Adrenal gland (tissue), 12 donors: ENCODE measurements around the gene DNAH17. TPM values are rescaled to one million over a fixed set of nuclear protein-coding genes. Genes with fewer than 3 reads are reported as not detected.

Experiments
- DNase-seq, 7 donors: peaks; one replicate each; pipeline ENCODE4 v3.0.0-alpha.2; 2019 to 2020
- H3K27ac ChIP-seq, 5 donors: fragments of 200-600 bp; sonication (generic) in 4 of 5; 1 replicate in 3 of 5; 2 replicates in 2 of 5; pipeline versions ENCODE4 v1.5.1 to v1.8.0; 2016 to 2020; ENCODE audit warnings: mild to moderate bottlenecking in 1 of 5
- H3K27me3 ChIP-seq: fragments of 200-600 bp; 2 replicates; pipeline ENCODE4 v1.8.0; 2021
- H3K36me3 ChIP-seq, 2 donors: fragments of 200-600 bp; replicated peaks in 1 of 2; 1 replicate in 1 of 2; 2 replicates in 1 of 2; pipeline versions ENCODE4 v1.5.1 to v1.8.0; 2018 to 2022
- H3K4me1 ChIP-seq, 2 donors: fragments of 200-600 bp; replicated peaks in 1 of 2; 1 replicate in 1 of 2; 2 replicates in 1 of 2; pipeline versions ENCODE4 v1.5.1 to v1.8.0; 2018 to 2021
- H3K4me3 ChIP-seq, 4 donors: fragments of 200-600 bp; sonication (generic) in 3 of 4; one replicate each; pipeline ENCODE4 v1.5.1; 2016 to 2018
- H3K9me3 ChIP-seq, 3 donors: fragments of 200-600 bp; sonication (generic) in 1 of 3; replicated peaks in 1 of 3; 1 replicate in 2 of 3; 2 replicates in 1 of 3; pipeline versions ENCODE4 v1.5.1 to v1.8.0; 2016 to 2021
- CTCF ChIP-seq, 6 experiments: fragments of 450-650 bp in 4 of 6; fragments of 200-600 bp in 2 of 6; sonication (generic) in 1 of 6; IDR thresholded peaks; 1 replicate in 5 of 6; 2 replicates in 1 of 6; pipeline versions ENCODE4 v1.5.1 to v1.8.0; 2016 to 2021; ENCODE audit warnings: antibody characterized with exemption in 6 of 6, mild to moderate bottlenecking in 2 of 6, moderate library complexity in 1 of 6
- POLR2A ChIP-seq, 2 donors: fragments of 450-650 bp; IDR thresholded peaks; one replicate each; pipeline ENCODE4 v1.6.1; 2017; ENCODE audit warnings: antibody characterized with exemption in 2 of 2, mild to moderate bottlenecking in 2 of 2, moderate library complexity in 1 of 2
- WGBS, 4 donors: extraction: QIAGEN DNeasy Blood & Tissue Kit in 2 of 4; methylation state at CpG; one replicate each; pipeline versions ENCODE4 v1.1.5 to v1.1.7; 2013 to 2017; 5-methylcytosine and 5-hydroxymethylcytosine counted together
- intact Hi-C, 2 donors: fragments of 100-400 bp; cut with DNase I; formaldehyde crosslinking; loops; one replicate each; pipeline versions ENCODE4 v1.14.1 to v1.15.0; 2022 to 2023
- polyA plus RNA-seq, 3 donors: library from polyadenylated mRNA; stranded (reverse); fragments of 200-250 nt in 2 of 3; fragments of 350-450 nt in 1 of 3; fragmentation: Illumina TruSeq in 1 of 3; extraction: RNeasy Lipid Tissue Mini Kit (QIAGEN cat#74804) in 1 of 3; gene quantifications; one replicate each; pipeline ENCODE4 v1.2.3, GENCODE V29; 2013 to 2014
- total RNA-seq, 9 donors: library from RNA; depleted of rRNA in 4 of 9; stranded (reverse); fragments of >200 nt in 4 of 9; fragments of 120-200 nt in 1 of 9; fragmentation: NEBNext Ultra II Directional in 1 of 9; extraction: Animal tissue kit (Norgen Biotek cat#: 25700) in 1 of 9; gene quantifications; one replicate each; pipeline versions ENCODE4 v1.1.0 to v1.2.4, GENCODE V29; 2013 to 2023
- donor health status: healthy with polysubstance abuse.
- donor health status: Bipolar disorder and iron deficiency.
- donor health status: DM: yes; HTN: yes; CAD: no.
- donor health status: DM: no; HTN: no; CAD: no.
- donor health status: DM: no; HTN: no; CAD: no.
- donor health status: DM: yes; HTN: yes; CAD: no.

The DNAH17 gene
- total and polyA plus RNA-seq, 12 donors = 0.03 to 1.8 (median 0.22) TPM; not detected in 5

DNA sequence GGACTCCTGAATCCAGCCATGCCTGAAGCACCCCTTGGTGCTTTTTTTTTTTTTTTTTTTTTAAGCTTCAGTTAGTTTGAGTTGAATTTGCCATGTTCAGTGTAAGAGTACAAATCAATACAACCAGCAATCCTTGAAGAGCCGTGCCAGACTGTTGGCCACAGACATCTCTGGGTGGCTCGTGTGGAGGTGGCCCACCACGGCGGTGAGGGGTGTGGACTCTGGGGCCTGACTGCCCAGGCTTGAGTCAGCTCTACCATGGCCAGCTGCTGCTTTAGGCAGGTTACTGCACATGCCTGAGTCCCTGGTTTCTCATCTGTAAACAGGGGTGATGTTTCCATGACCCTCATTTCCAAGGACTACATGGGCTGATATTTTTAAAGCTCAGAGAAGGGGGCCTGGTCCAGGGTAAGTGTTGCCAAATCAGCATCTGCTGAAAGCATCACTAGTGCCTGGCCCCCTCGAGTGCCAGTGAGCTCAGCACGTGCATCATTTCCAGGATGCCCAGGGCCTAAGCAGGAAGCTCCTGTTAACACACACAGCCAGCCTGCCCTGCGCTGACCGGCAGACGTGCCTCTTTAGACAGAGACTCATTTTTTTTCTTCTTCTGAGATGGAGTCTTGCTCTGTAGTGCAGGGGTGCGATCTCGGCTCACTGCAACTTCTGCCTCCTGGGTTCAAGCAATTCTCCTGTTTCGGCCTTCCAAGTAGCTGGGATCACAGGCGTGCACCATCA lies 90.1 kb downstream of the DNAH17 start:
- intact Hi-C loops = no loop called here
- TF ChIP-seq CTCF (IDR thresholded peaks at IDR 0.05) (no peak), POLR2A (IDR thresholded peaks at IDR 0.05) (no peak)
- Histone ChIP-seq H3K9me3 (no peaks in the 10 kb centered on the region), H3K4me3 (no peak overlapping the region), H3K27me3 (no peaks in the 10 kb centered on the region), H3K36me3 (no peaks in the 10 kb centered on the region), H3K27ac (no peak overlapping the region), H3K4me1 (no peaks in the 10 kb centered on the region)
- 79 to 87% (median 82%) methylated on average over 12 to 13 of the region's 13 CpGs for WGBS, 4 donors
- DNase-seq = no peak

GRCh38 chr17:78486228-78486802 lies 90.9 kb downstream of the DNAH17 start:
- no peak for DNase-seq
- 79 to 97% (median 93%) methylated on average over 5 to 24 of the region's 24 CpGs for WGBS, 4 donors
- Histone ChIP-seq H3K9me3 (no peaks in the 10 kb centered on the region), H3K36me3 (no peaks in the 10 kb centered on the region), H3K4me1 (no peaks in the 10 kb centered on the region), H3K4me3 (no peak overlapping the region), H3K27ac (no peak overlapping the region), H3K27me3 (no peaks in the 10 kb centered on the region)
- no peak for TF ChIP-seq POLR2A (IDR thresholded peaks at IDR 0.05)
- no peak for TF ChIP-seq CTCF (IDR thresholded peaks at IDR 0.05)
- intact Hi-C loops = no loop called here

- Histone ChIP-seq H3K27ac (no peak overlapping the region), H3K36me3 (no peaks in the 10 kb centered on the region), H3K4me1 (no peaks in the 10 kb centered on the region), H3K4me3 (no peak overlapping the region), H3K27me3 (no peaks in the 10 kb centered on the region), H3K9me3 (no peaks in the 10 kb centered on the region)
- intact Hi-C loops = no loop called here
- WGBS, 4 donors = 79 to 86% (median 85%) methylated on average over 22 to 32 of the region's 32 CpGs
- DNase-seq = no peak
- TF ChIP-seq CTCF (IDR thresholded peaks at IDR 0.05) = no peak
- no peak for TF ChIP-seq POLR2A (IDR thresholded peaks at IDR 0.05)
Observed at GRCh38 chr17:78485290-78486168, 91.7 kb downstream of the DNAH17 start.
